Peyer's patch (tissue), 4 donors: Measurements from ENCODE around the gene TSPAN6. TPM values are rescaled to one million over a fixed set of nuclear protein-coding genes. Genes with fewer than 3 reads are reported as not detected.

ENCODE experiments used
- DNase-seq, 3 donors: peaks; one replicate each; pipeline ENCODE4 v3.0.0-alpha.2; 2017 to 2019
- H3K27ac ChIP-seq, 4 donors: fragments of 200-600 bp; sonication (generic); one replicate each; pipeline ENCODE4 v1.5.1; 2016 to 2019
- H3K27me3 ChIP-seq, 2 donors: fragments of 200-600 bp; sonication (generic); one replicate each; pipeline ENCODE4 v1.5.1; 2019
- H3K36me3 ChIP-seq, 3 donors: fragments of 200-600 bp; sonication (generic); one replicate each; pipeline ENCODE4 v1.5.1; 2016 to 2019
- H3K4me1 ChIP-seq, 4 donors: fragments of 200-600 bp; sonication (generic); one replicate each; pipeline ENCODE4 v1.5.1; 2016 to 2019
- H3K4me3 ChIP-seq, 4 donors: fragments of 200-600 bp; sonication (generic); 1 replicate in 3 of 4; 2 replicates in 1 of 4; pipeline ENCODE4 v1.5.1; 2016 to 2019; ENCODE audit warnings: mild to moderate bottlenecking in 1 of 4
- H3K9me3 ChIP-seq, 4 donors: fragments of 200-600 bp; sonication (generic); one replicate each; pipeline ENCODE4 v1.5.1; 2016 to 2019; ENCODE audit warnings: mild to moderate bottlenecking in 1 of 4
- CTCF ChIP-seq, 6 experiments: fragments of 450-650 bp in 4 of 6; fragments of 200-600 bp in 2 of 6; sonication (generic) in 1 of 6; IDR thresholded peaks; one replicate each; pipeline ENCODE4 v1.5.1; 2017 to 2019; ENCODE audit warnings: antibody characterized with exemption in 6 of 6, mild to moderate bottlenecking in 3 of 6, moderate library complexity in 1 of 6
- POLR2A ChIP-seq, 2 donors: fragments of 450-650 bp; IDR thresholded peaks; one replicate each; pipeline ENCODE4 v1.5.1; 2017; ENCODE audit warnings: antibody characterized with exemption in 2 of 2, mild to moderate bottlenecking in 2 of 2, moderate library complexity in 2 of 2
- total RNA-seq, 4 donors: library from RNA; depleted of rRNA; stranded (reverse); fragments of >200 nt; gene quantifications; one replicate each; pipeline ENCODE4 v1.1.0, GENCODE V29; 2016

Gene TSPAN6
- total RNA-seq: 10 to 100 TPM; 19.0 to 42.9 (median 29.9) TPM

DNA sequence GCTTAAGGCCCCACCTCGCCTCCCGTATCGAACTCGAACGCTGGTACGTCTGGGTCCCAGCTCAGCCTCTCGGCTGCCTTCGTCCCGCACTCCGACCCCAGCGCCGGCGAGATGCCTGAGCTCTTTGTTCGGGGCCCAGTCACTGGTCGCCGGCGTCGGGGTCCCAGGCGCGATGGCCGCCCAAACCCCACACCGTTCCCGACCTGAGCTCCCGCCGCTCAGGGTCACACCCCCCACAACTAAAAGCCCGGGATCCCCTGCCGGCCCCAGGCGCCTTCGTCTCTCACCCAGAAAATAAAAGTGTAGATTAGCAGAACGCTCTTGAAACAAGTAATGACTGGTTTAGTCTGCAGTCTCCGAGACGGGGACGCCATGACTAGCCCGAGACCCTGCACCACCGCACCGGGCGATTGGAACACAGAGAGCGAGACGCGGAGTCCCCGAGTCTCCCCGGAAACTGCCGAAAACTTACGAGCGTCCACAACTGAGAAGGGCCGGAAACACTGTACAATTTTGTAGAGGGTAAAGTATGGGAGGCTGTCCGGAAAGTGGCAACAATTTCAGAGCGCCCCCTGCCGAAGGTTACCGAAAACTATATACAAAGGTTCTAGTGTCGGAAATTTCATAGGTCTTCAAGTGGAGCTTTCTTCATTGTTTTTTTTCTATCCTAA, at the start of gene TSPAN6:
Gene TSPAN6, minus strand, starts transcription at position 486 of the 671 bp plus-strand sequence. Its CDS starts 112 bp downstream, at position 374.
- DNase-seq: peak; percentile 54 to 88 (median 76)
- TF ChIP-seq CTCF (IDR thresholded peaks at IDR 0.05) (peak in 5 of 6 experiments; percentile 8 to 54 (median 49)), POLR2A (IDR thresholded peaks at IDR 0.05) (peak in 1 of 2 donors; percentile 33)
- peaks cover 0 to 7% (median 0%) of the 10 kb centered on the region in 3 donors for H3K36me3 ChIP-seq
- peak within 1 kb of the TSS; percentile 26 to 63 (median 49) for H3K4me3 ChIP-seq
- no peaks in the 10 kb centered on the region for H3K9me3 ChIP-seq
- H3K27me3 ChIP-seq: no peaks in the 10 kb centered on the region
- H3K4me1 ChIP-seq: no peaks in the 10 kb centered on the region
- peak within 1 kb of the TSS; percentile 14 to 67 (median 54) for H3K27ac ChIP-seq

DNA sequence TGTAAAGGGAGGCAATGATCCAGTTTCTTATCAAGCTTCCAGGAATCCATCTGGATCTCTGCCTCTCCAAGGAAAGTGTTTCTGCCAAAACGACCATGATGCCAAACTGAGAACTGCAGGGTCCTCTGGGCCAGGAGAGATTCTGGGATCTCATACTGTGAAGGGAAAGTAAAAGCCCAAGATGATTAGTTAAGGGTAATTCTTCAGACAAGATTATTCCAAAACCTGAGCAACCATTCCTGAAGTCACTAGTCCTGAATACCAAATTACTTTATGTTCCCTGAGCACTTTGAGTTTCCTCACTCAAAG, 49.3 kb upstream of the TSPAN6 start:
- TF ChIP-seq POLR2A (IDR thresholded peaks at IDR 0.05) (no peak), CTCF (IDR thresholded peaks at IDR 0.05) (no peak)
- no peak for DNase-seq
- Histone ChIP-seq H3K4me3 (no peak overlapping the region), H3K9me3 (no peaks in the 10 kb centered on the region), H3K4me1 (no peaks in the 10 kb centered on the region), H3K36me3 (no peaks in the 10 kb centered on the region), H3K27me3 (no peaks in the 10 kb centered on the region), H3K27ac (no peak overlapping the region)

DNA sequence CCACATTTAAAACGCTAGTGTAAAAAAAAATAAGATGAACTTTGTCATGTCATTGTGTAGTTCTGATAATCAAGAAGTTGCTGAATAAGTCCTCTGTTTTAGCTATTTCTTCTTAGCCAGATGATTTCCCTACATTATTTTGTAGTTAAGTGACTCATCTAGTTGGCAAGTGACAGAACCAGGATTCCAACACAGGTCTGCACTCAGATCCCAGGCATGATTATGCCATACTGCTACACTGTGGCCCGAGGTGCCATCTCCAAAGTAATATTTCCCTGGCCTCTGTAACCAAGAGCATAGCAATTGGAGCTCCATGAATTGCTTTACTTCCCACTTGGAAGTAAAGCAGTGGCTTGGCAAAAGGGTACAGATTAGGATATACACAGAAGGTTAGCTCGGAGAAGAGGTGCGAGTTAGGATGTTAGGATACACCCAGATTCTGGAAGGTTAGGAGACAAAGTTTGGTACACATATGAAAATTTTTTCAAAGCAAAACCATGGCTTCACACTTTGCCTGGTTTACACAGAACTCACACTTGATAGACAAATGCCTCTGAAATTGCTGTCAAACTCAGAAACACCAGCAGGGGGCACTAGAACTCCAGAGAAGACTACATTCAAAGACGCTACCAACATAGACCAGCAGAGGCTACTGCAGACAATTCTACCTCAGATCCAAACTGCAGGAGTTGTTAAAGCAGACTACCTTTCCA, 48.8 kb upstream of the TSPAN6 start:
- TF ChIP-seq CTCF (IDR thresholded peaks at IDR 0.05) (peak; percentile 26 to 99 (median 89)), POLR2A (IDR thresholded peaks at IDR 0.05) (no peak)
- Histone ChIP-seq H3K9me3 (no peaks in the 10 kb centered on the region), H3K27ac (no peak overlapping the region), H3K4me1 (no peaks in the 10 kb centered on the region), H3K27me3 (no peaks in the 10 kb centered on the region), H3K4me3 (no peak overlapping the region), H3K36me3 (no peaks in the 10 kb centered on the region)
- DNase-seq: peak in 2 of 3 donors; percentile 68 to 89

DNA sequence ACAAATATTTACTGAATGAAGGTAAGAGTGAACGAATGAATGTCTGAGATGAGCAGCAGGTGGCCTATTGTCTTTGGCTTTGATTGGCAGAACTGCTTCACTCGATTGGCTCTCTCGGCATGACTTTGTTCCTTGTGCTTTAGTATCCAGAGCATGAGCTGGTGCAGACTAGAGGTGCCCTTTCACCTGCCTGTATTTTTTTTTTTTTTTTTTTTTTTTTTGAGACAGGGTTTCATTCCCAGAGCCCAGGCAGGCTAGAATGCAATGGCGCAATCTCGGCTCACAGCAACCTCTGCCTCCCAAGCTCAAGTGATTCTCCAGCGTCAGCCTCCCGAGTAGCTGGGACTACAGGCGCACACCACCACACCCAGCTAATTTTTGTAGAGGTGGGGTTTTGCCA, 46.3 kb upstream of the TSPAN6 start:
- Histone ChIP-seq H3K4me1 (no peaks in the 10 kb centered on the region), H3K27me3 (no peaks in the 10 kb centered on the region), H3K36me3 (no peaks in the 10 kb centered on the region), H3K9me3 (no peaks in the 10 kb centered on the region), H3K4me3 (no peak overlapping the region), H3K27ac (no peak overlapping the region)
- no peak for TF ChIP-seq POLR2A (IDR thresholded peaks at IDR 0.05)
- TF ChIP-seq CTCF (IDR thresholded peaks at IDR 0.05): no peak
- no peak for DNase-seq

GRCh38 chrX:100681599-100681998, 45.0 kb upstream of the TSPAN6 start:
- Histone ChIP-seq H3K27ac (no peak overlapping the region), H3K4me3 (no peak overlapping the region), H3K36me3 (no peaks in the 10 kb centered on the region), H3K9me3 (no peaks in the 10 kb centered on the region), H3K27me3 (no peaks in the 10 kb centered on the region), H3K4me1 (no peaks in the 10 kb centered on the region)
- no peak for DNase-seq
- TF ChIP-seq CTCF (IDR thresholded peaks at IDR 0.05) (no peak), POLR2A (IDR thresholded peaks at IDR 0.05) (no peak)
